SK-N-MC (cell line): Measurements from ENCODE around the gene CLN6.

Experiments used
- EZH2 ChIP-seq: fragments of 200-600 bp; sonication (generic); IDR thresholded peaks from one replicate; pipeline ENCODE4 v1.6.1; 2017; ENCODE audit warnings: antibody characterized with exemption
- POLR2AphosphoS5 ChIP-seq: IDR thresholded peaks from 2 replicates; pipeline ENCODE4 v1.6.1; 2012; ENCODE audit warnings: mild to moderate bottlenecking, low read depth, low read length, borderline replicate concordance

GRCh38 chr15:68207176-68207935 is 22.2 kb downstream of the CLN6 start:
- no peak for TF ChIP-seq EZH2
- no peak for TF ChIP-seq POLR2AphosphoS5
